Activated T-helper 2 cell treated with anti-CD3 and anti-CD28 coated beads, Interferon-gamma antibody, Interleukin-2, Interleukin-4, amounts not matched to agents 10 μg/mL and 5 μg/mL and 100 μg/mL, durations not matched to agents 14 hours and 24 hours and 36 hours (primary cell): ENCODE results near the gene UBXN4. TPM values are rescaled to one million over a fixed set of nuclear protein-coding genes. Genes with fewer than 3 reads are reported as not detected.
"Not testable (repeated sequence)": the region's sequence is repeated elsewhere in the genome, so short reads cannot be mapped to it uniquely, and the experiment has no call there.

Experiments
- DNase-seq: peaks from one replicate; pipeline ENCODE4 v3.0.0; 2021; ENCODE audit warnings: low spot score
- H3K27ac Mint-ChIP-seq: one replicate; pipeline ENCODE4 v1.8.0; 2021; ENCODE audit warnings: mixed read lengths
- H3K27me3 Mint-ChIP-seq: one replicate; pipeline ENCODE4 v1.8.0; 2021; ENCODE audit warnings: low read depth, mixed read lengths
- H3K36me3 Mint-ChIP-seq: one replicate; pipeline ENCODE4 v1.8.0; 2021; ENCODE audit warnings: low read depth, mixed read lengths
- H3K4me1 Mint-ChIP-seq: one replicate; pipeline ENCODE4 v1.8.0; 2021; ENCODE audit warnings: low read depth, mixed read lengths
- H3K4me3 Mint-ChIP-seq: one replicate; pipeline ENCODE4 v1.8.0; 2021; ENCODE audit warnings: low read depth, mild to moderate bottlenecking, moderate library complexity, mixed read lengths
- H3K9me3 Mint-ChIP-seq: one replicate; pipeline ENCODE4 v1.8.0; 2021; ENCODE audit warnings: mixed read lengths
- intact Hi-C: fragments of 100-400 bp; cut with micrococcal nuclease; formaldehyde crosslinking; loops from one replicate; pipeline ENCODE4 v1.15.1; 2023
- total RNA-seq: library from RNA; stranded (reverse); gene quantifications from 2 replicates; pipeline ENCODE4 v1.2.3, GENCODE V29; 2022

UBXN4 gene
- total RNA-seq, 1 donor from 2014 or later, result 118 TPM

GRCh38 chr2:135773917-135774316 lies 32.3 kb downstream of the UBXN4 start:
- Mint-ChIP-seq H3K4me3 (no peak overlapping the region), H3K27ac (no peak overlapping the region), H3K4me1 (peaks cover 7% of the 10 kb centered on the region), H3K27me3 (no peaks in the 10 kb centered on the region), H3K36me3 (peaks cover 90% of the 10 kb centered on the region), H3K9me3 (no peaks in the 10 kb centered on the region)
- intact Hi-C loops, result no loop called here
- DNase-seq, result no peak

GRCh38 chr2:135775420-135775819 lies 33.8 kb downstream of the UBXN4 start:
- peaks cover 7% of the 10 kb centered on the region for H3K4me1 Mint-ChIP-seq
- no peak overlapping the region for H3K27ac Mint-ChIP-seq
- peaks cover 86% of the 10 kb centered on the region for H3K36me3 Mint-ChIP-seq

GRCh38 chr2:135776367-135776766 lies 34.7 kb downstream of the UBXN4 start:
- Mint-ChIP-seq H3K36me3 (peaks cover 86% of the 10 kb centered on the region), H3K27me3 (no peaks in the 10 kb centered on the region), H3K27ac (no peak overlapping the region), H3K9me3 (no peaks in the 10 kb centered on the region), H3K4me3 (no peak overlapping the region), H3K4me1 (peaks cover 7% of the 10 kb centered on the region)
- no peak for DNase-seq
- intact Hi-C loops, result no loop called here

More at GRCh38 chr2:135775420-135775819, 33.8 kb downstream of the UBXN4 start:
- Mint-ChIP-seq H3K9me3 (no peaks in the 10 kb centered on the region), H3K27me3 (no peaks in the 10 kb centered on the region), H3K4me3 (no peak overlapping the region)
- intact Hi-C loops, result no loop called here
- no peak for DNase-seq

- Mint-ChIP-seq H3K27ac (no peak overlapping the region), H3K4me3 (no peak overlapping the region), H3K4me1 (no peaks in the 10 kb centered on the region), H3K9me3 (no peaks in the 10 kb centered on the region), H3K27me3 (no peaks in the 10 kb centered on the region), H3K36me3 (peaks cover 89% of the 10 kb centered on the region)
- no peak for DNase-seq
- intact Hi-C loops, result no loop called here
These were observed 40.6 kb downstream of the UBXN4 start for GRCh38 chr2:135782231-135782630.

- Mint-ChIP-seq H3K4me1 (no peaks in the 10 kb centered on the region), H3K4me3 (no peak overlapping the region), H3K36me3 (peaks cover 86% of the 10 kb centered on the region), H3K27me3 (no peaks in the 10 kb centered on the region), H3K27ac (no peak overlapping the region), H3K9me3 (no peaks in the 10 kb centered on the region)
- DNase-seq, result no peak
- intact Hi-C loops, result no loop called here
These were observed 41.8 kb downstream of the UBXN4 start for GRCh38 chr2:135783439-135783838.

GRCh38 chr2:135785032-135785431 lies 43.4 kb downstream of the UBXN4 start:
- Mint-ChIP-seq H3K4me3 (no peak overlapping the region), H3K27me3 (no peaks in the 10 kb centered on the region), H3K36me3 (peaks cover 76% of the 10 kb centered on the region), H3K27ac (no peak overlapping the region), H3K4me1 (no peaks in the 10 kb centered on the region), H3K9me3 (no peaks in the 10 kb centered on the region)
- intact Hi-C loops, result no loop called here
- DNase-seq, result no peak

GRCh38 chr2:135786823-135787222 lies 45.2 kb downstream of the UBXN4 start:
- Mint-ChIP-seq H3K4me3 (no peak overlapping the region), H3K27me3 (no peaks in the 10 kb centered on the region), H3K9me3 (no peaks in the 10 kb centered on the region), H3K36me3 (peaks cover 58% of the 10 kb centered on the region), H3K4me1 (no peaks in the 10 kb centered on the region), H3K27ac (no peak overlapping the region)
- DNase-seq, result no peak
- intact Hi-C loops, result no loop called here

- H3K27ac Mint-ChIP-seq, result no peak overlapping the region
- H3K4me1 Mint-ChIP-seq, result peaks cover 17% of the 10 kb centered on the region
- no peak overlapping the region for H3K4me3 Mint-ChIP-seq
- intact Hi-C loops, result loop anchor here (10.0 kb wide), 1 partner anchor 316 kb away; no protein-coding TSS in a partner anchor
- no peak for DNase-seq
- H3K36me3 Mint-ChIP-seq, result peaks cover 22% of the 10 kb centered on the region
- no peaks in the 10 kb centered on the region for H3K9me3 Mint-ChIP-seq
- H3K27me3 Mint-ChIP-seq, result no peaks in the 10 kb centered on the region
These were observed 48.8 kb downstream of the UBXN4 start for GRCh38 chr2:135790423-135790822.

GRCh38 chr2:135791418-135792190 lies 49.9 kb downstream of the UBXN4 start:
- no peaks in the 10 kb centered on the region for H3K27me3 Mint-ChIP-seq
- intact Hi-C loops, result loop anchor here (10.0 kb wide), 1 partner anchor 317 kb away; no protein-coding TSS in a partner anchor
- H3K36me3 Mint-ChIP-seq, result peaks cover 11% of the 10 kb centered on the region
- H3K27ac Mint-ChIP-seq, result no peak overlapping the region
- H3K9me3 Mint-ChIP-seq, result no peaks in the 10 kb centered on the region
- no peak overlapping the region for H3K4me3 Mint-ChIP-seq
- H3K4me1 Mint-ChIP-seq, result peaks cover 24% of the 10 kb centered on the region
- no peak for DNase-seq

- no peak overlapping the region for H3K27ac Mint-ChIP-seq
- intact Hi-C loops, result loop anchor here (10.0 kb wide), 1 partner anchor 318 kb away; no protein-coding TSS in a partner anchor
- no peaks in the 10 kb centered on the region for H3K27me3 Mint-ChIP-seq
- H3K36me3 Mint-ChIP-seq, result peaks cover 2% of the 10 kb centered on the region
- no peaks in the 10 kb centered on the region for H3K9me3 Mint-ChIP-seq
- H3K4me1 Mint-ChIP-seq, result peaks cover 26% of the 10 kb centered on the region
- no peak for DNase-seq
- H3K4me3 Mint-ChIP-seq, result no peak overlapping the region
These were observed 50.9 kb downstream of the UBXN4 start for GRCh38 chr2:135792401-135793150.

GRCh38 chr2:135795641-135796040 lies 54.0 kb downstream of the UBXN4 start:
- not testable (repeated sequence) for H3K27me3 Mint-ChIP-seq, DNase-seq, H3K4me3 Mint-ChIP-seq, H3K27ac Mint-ChIP-seq
- intact Hi-C loops, result loop anchor here (5.0 to 10.0 kb wide), 3 partner anchors 53 to 793 kb away; partner anchors contain the start of gene UBXN4
- Mint-ChIP-seq H3K36me3 (peaks cover 14% of the 10 kb centered on the region), H3K4me1 (peaks cover 28% of the 10 kb centered on the region), H3K9me3 (peaks cover 12% of the 10 kb centered on the region)

GRCh38 chr2:135796606-135797005 lies 55.0 kb downstream of the UBXN4 start:
- Mint-ChIP-seq H3K27me3 (no peaks in the 10 kb centered on the region), H3K4me1 (peaks cover 28% of the 10 kb centered on the region), H3K27ac (no peak overlapping the region), H3K36me3 (peaks cover 20% of the 10 kb centered on the region), H3K9me3 (peaks cover 18% of the 10 kb centered on the region), H3K4me3 (no peak overlapping the region)
- intact Hi-C loops, result loop anchor here (5.0 to 10.0 kb wide), 3 partner anchors 54 to 794 kb away; partner anchors contain the start of gene UBXN4
- DNase-seq, result no peak
